ENCODE measurements around the gene RBPJ.

RBPJ gene

GRCh38 chr4:26279446-26279845 lies 41.4 kb upstream of the RBPJ start:
- no peak overlapping the region for H3K4me3 Mint-ChIP-seq
- no peak for TF ChIP-seq CTCF (IDR thresholded peaks at IDR 0.05; ENCODE audit: unreplicated experiment in 3 of 3)
- peaks cover 5% of the 10 kb centered on the region for H3K4me1 Mint-ChIP-seq
- H3K36me3 Mint-ChIP-seq (ENCODE audit: low read depth), result no peaks in the 10 kb centered on the region
- H3K9me3 Mint-ChIP-seq, result no peaks in the 10 kb centered on the region
- no peak overlapping the region for H3K27ac Mint-ChIP-seq
- H3K27me3 Mint-ChIP-seq (ENCODE audit: low read depth), result no peaks in the 10 kb centered on the region

- H3K4me3 Mint-ChIP-seq, result no peak overlapping the region
- no peaks in the 10 kb centered on the region for H3K27me3 Mint-ChIP-seq (ENCODE audit: low read depth)
- H3K36me3 Mint-ChIP-seq (ENCODE audit: low read depth), result no peaks in the 10 kb centered on the region
- TF ChIP-seq CTCF (IDR thresholded peaks at IDR 0.05; ENCODE audit: unreplicated experiment in 3 of 3), result no peak
- H3K27ac Mint-ChIP-seq, result no peak overlapping the region
- peaks cover 5% of the 10 kb centered on the region for H3K4me1 Mint-ChIP-seq
- H3K9me3 Mint-ChIP-seq, result no peaks in the 10 kb centered on the region
These were observed 38.9 kb upstream of the RBPJ start for GRCh38 chr4:26281881-26282280.

GRCh38 chr4:26284536-26284935 lies 36.3 kb upstream of the RBPJ start:
- no peak overlapping the region for H3K27ac Mint-ChIP-seq
- no peaks in the 10 kb centered on the region for H3K36me3 Mint-ChIP-seq (ENCODE audit: low read depth)
- no peaks in the 10 kb centered on the region for H3K27me3 Mint-ChIP-seq (ENCODE audit: low read depth)
- no peak overlapping the region for H3K4me3 Mint-ChIP-seq
- H3K4me1 Mint-ChIP-seq, result peaks cover 5% of the 10 kb centered on the region
- TF ChIP-seq CTCF (IDR thresholded peaks at IDR 0.05; ENCODE audit: unreplicated experiment in 3 of 3), result no peak
- no peaks in the 10 kb centered on the region for H3K9me3 Mint-ChIP-seq

GRCh38 chr4:26285272-26285671 lies 35.5 kb upstream of the RBPJ start:
- no peaks in the 10 kb centered on the region for H3K36me3 Mint-ChIP-seq (ENCODE audit: low read depth)
- H3K4me1 Mint-ChIP-seq, result peaks cover 5% of the 10 kb centered on the region
- no peaks in the 10 kb centered on the region for H3K27me3 Mint-ChIP-seq (ENCODE audit: low read depth)
- no peaks in the 10 kb centered on the region for H3K9me3 Mint-ChIP-seq
- TF ChIP-seq CTCF (IDR thresholded peaks at IDR 0.05; ENCODE audit: unreplicated experiment in 3 of 3), result no peak
- H3K27ac Mint-ChIP-seq, result no peak overlapping the region
- no peak overlapping the region for H3K4me3 Mint-ChIP-seq

GRCh38 chr4:26287756-26288155 lies 33.1 kb upstream of the RBPJ start:
- Mint-ChIP-seq H3K9me3 (no peaks in the 10 kb centered on the region), H3K4me1 (peaks cover 11% of the 10 kb centered on the region), H3K27me3 (ENCODE audit: low read depth) (no peaks in the 10 kb centered on the region), H3K27ac (no peak overlapping the region), H3K36me3 (ENCODE audit: low read depth) (no peaks in the 10 kb centered on the region), H3K4me3 (no peak overlapping the region)
- no peak for TF ChIP-seq CTCF (IDR thresholded peaks at IDR 0.05; ENCODE audit: unreplicated experiment in 3 of 3)

- H3K27me3 Mint-ChIP-seq (ENCODE audit: low read depth), result no peaks in the 10 kb centered on the region
- peaks cover 11% of the 10 kb centered on the region for H3K4me1 Mint-ChIP-seq
These were observed 32.4 kb upstream of the RBPJ start for GRCh38 chr4:26288355-26288909.

More at GRCh38 chr4:26288355-26288909, 32.4 kb upstream of the RBPJ start:
- Mint-ChIP-seq H3K36me3 (ENCODE audit: low read depth) (no peaks in the 10 kb centered on the region), H3K27ac (no peak overlapping the region), H3K9me3 (no peaks in the 10 kb centered on the region), H3K4me3 (no peak overlapping the region)
- no peak for TF ChIP-seq CTCF (IDR thresholded peaks at IDR 0.05; ENCODE audit: unreplicated experiment in 3 of 3)

Data from nephron (organoid).